Middle frontal gyrus (tissue), 1 donor: Measurements from ENCODE around the gene FCGR3A.
"Not testable (repeated sequence)": the region's sequence is repeated elsewhere in the genome, so short reads cannot be mapped to it uniquely, and the experiment has no call there.

Experiments used
- DNase-seq: peaks from one replicate; pipeline ENCODE4 v3.0.0-alpha.2; 2015; ENCODE audit warnings: low spot score; ENCODE audit errors: extremely low spot score

The FCGR3A gene

GRCh38 chr1:161556990-161557389 lies 7.4 kb upstream of the FCGR3A start:
- DNase-seq: not testable (repeated sequence)

DNA sequence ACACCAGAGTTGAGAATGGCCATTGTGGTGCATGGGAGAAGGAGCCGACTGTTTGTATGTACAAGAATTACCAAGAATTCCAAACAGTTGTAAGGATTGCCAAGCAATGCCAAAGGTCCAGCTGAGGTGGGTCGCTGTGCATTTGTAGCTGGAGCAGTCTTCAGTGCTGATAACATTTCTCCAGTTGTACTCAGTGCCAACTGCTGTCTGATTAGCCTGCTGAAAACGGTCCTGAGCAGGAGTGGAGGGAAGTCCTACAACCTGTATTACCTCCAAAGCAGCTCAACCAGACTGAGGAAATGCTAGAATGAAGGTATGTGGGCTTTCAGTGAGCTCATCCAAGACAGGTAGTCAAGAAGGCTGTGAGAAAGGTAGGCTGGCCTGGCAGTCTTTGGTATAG lies 6.5 kb upstream of the FCGR3A start:
- not testable (repeated sequence) for DNase-seq

DNA sequence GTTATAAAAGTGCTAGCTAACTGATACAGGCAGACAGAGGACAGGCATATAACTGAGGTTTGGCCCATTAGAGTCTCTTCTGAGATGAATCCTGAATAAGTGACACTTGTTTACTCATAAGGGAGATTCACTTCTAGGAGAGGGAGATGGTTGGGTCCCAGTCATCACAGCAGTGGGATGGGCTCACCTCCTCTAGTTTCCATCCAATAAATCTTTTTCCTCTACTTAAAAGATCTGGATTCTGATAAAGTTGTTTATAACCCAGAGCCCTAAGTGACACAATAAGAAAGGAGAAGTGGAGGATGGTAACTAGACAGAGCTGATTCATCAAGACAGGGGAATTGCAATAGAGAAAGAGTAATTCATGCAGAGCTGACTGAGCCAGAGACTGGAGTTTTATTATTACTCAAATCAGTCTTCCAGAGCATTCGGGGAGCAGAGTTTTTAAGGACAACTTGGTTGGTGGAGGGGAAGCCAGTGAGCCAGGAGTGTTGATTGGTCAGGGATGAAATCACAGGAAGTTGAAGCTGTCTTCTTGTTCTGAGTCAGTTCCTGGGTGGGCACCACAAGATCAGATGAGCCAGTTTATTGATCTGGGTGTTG lies 5.3 kb upstream of the FCGR3A start:
- DNase-seq: not testable (repeated sequence)

- DNase-seq: not testable (repeated sequence)
Measured at GRCh38 chr1:161554340-161554739, 4.7 kb upstream of the FCGR3A start.

GRCh38 chr1:161553631-161554030 lies 4.0 kb upstream of the FCGR3A start:
- not testable (repeated sequence) for DNase-seq

DNA sequence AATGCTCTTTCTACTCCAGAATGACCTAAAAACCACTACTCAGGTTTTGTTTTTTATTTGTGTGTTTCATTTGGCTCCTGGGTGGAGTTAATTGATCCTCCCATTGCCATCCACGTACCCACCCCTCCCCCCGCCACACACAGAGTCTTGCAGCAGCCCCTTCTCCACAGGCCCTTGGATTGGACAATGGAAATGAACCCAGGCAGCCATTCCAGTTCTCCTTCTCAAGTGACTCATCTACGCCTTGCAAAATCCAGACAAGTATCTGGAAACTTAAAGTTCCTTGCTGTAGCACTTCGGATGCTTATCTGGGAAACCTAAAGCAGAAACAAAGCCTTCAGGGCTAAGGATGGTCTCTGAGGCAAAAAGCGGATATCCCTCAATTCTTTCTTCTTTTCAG lies 1.3 kb upstream of the FCGR3A start:
- DNase-seq: not testable (repeated sequence)

DNA sequence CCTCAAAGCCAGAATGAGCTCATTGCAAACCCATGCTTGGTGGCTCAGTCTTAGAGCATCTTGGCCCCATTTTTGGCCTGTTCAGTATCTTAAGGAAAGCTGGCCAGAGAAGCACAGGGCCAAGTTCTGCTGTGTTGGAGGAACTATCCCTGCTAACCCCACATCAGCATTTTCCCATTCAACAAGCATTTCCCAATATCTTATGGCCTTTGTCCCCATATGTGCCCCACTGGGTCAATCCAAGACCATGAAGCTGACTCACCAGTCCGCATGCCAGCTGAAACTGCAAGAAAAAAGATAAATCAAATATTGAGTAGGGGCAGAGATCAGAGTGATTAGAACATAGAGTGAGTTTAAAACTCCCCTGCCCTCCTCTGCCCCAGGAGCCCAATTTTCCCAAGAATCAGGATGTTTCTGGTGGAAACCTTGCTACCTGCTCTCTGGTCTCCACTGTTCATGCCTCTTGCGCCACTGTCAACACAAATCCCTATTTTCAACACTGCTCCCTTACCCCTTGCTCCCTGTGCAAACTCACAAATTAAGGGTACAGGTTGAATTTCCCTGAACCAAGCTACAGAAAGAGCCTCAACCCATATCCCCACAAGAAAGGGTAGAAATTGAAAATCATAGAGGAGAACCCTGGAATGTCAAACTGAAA lies 740 bp downstream of the FCGR3A start:
- not testable (repeated sequence) for DNase-seq

DNA sequence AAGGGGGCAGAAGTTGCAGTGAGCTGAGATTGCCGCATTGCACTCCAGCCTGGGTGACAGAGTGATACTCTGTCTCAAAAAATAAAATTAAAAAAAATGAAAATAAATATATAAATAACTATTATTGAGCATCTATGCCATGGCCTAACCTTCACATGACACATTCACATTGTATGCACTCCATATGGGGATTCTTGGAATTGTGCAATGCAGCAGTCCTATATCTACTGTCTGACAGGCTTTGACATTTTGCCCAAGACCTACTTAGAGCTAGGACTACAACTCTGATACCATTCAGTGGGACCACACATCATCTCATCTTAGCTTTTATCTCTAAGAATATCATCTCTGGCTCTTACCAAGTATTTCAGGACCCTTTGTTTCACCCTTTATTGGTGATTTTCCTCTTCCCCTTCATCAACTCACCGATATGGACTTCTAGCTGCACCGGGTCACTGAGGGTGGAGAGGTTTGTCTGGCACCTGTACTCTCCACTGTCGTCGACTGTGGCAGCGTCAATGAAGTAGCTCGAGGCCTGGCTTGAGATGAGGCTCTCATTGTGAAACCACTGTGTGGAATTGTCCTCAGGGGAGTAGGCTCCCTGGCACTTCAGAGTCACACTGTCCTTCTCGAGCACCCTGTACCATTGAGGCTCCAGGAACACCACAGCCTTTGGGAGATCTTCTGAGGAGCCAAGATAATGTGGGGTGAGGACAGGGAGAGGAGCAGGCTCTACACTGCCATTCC lies 1.4 kb downstream of the FCGR3A start:
- not testable (repeated sequence) for DNase-seq

DNA sequence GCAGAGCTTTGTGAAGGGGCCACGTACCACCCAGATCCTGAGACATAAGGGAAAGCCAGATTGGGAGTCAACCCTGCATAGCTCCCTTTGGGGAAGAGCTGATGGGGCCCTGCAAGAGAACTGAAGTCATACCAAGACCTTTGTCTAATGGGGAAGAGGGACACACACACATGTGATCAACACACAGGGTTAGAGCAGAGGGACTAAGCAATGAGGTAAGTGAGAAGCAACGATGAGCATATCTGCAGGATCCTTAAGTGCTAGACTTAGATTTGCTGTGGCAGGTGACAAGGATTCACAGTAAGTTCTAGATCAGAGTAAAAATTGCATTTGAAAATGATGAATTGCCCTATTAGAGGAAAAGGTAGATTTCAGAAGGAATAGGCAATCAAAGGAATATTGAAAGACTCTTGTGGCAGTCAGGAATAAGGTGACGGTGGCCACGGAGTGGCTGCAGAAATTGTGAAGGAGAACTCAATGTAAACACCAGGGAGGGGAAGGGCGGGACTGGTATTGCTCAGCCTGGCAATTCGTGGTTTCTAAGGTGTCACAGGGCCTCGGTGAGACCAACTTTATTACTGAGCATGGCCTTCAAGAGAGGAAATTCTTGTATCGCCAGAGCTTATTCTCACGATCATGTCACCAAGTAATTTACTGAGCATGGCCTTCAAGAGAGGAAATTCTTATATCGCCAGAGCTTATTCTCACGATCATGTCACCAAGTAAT lies 4.5 kb downstream of the FCGR3A start:
- not testable (repeated sequence) for DNase-seq

DNA sequence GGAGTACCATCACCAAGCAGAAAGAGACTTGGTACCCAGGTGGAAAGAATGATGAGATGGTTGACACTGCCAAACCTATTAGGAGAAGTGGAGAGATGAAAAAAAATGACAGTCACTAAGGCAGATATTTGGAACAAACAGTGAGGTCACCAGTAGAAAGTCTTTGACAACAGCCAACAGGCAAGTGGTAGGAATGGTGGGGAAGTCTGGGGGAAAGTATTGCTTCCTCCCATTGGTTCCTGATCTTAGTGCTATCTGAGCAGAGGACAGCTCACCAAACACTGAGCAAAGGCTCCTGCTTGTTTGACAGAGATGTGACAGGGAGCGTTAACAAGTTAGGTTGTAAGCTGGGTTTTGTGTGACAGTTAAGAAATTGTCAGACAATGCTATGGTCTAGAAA lies 6.5 kb downstream of the FCGR3A start:
- not testable (repeated sequence) for DNase-seq

DNA sequence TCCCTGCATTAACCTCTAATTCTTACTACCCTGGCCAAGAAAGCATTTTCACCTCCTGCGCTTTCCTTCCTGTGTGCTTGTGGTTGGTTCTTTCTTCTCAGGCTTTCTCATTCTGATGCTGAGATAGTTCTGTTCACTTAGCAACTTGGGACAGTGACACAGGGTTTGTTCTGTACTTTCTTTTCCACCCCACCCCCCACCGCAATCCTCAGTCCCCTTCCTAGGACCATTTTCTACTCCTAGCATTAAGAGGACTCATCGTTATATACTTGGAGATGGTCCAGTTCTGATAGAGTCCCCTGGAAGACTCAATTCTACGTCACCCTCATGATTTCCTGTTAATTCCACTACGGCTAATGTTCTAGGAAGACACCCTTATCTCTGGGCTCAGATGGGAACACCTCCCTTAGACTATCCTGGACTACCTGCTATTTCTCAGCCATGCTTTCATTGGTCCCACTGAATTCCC lies 7.5 kb downstream of the FCGR3A start:
- DNase-seq: not testable (repeated sequence)

DNA sequence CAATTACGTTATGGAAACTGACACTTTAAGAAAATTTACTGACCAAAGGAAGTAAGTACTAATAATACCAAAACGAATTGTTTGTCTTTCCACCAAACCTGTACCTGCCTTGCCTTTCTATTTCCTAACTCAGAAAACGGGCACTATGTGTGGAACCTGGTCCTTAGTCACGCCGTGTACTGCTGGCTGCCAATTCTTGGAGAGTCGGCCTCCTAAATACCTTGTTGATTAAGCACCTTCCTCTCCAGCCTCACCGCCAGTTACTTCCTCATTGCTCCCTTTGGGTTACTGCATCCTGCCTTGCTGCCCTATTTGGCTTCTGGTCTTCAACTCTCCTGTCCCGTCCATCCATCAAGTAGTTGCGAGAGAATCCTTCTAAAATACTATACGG lies 9.1 kb downstream of the FCGR3A start:
- not testable (repeated sequence) for DNase-seq

DNA sequence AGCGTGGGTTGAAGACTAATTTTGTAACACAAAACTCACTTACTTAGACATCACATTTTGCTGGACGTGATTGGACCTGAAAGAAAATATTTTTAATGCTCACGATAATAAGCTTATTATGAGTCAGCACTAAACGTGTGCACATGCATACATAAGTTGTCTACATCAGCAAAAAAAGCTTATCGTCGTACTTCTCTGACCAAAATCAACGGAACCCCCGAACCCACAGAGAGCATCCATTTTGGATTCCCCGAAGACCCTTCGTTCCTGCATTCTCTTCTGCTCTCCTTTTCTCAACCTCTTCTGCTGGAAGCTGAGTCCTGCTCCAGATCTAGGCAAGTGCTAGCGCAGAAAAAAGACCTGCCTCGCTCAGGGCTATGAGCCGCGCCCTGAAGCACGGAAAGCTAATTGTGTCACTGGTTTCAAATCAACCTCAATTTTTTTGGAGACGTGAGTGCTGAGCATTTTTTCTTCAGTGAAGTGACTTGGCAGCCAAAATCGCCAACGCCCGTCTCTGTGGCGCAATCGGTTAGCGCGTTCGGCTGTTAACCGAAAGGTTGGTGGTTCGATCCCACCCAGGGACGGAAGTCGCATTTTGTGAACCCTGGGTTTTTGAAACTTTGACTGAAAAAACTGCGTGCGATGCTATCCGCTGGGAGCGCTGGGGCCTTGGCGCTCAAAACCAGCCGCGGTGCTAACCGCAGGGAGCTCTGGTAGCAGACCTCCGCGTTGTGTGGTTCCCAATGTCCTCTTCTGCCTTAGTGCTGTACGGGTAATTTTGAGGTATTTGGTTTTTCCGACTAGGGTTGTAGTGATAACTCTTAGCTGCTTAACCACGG lies 9.7 kb downstream of the FCGR3A start:
- peak; percentile 62 for DNase-seq

- DNase-seq: not testable (repeated sequence)
Measured at GRCh38 chr1:161538925-161539479, 10.6 kb downstream of the FCGR3A start.

DNA sequence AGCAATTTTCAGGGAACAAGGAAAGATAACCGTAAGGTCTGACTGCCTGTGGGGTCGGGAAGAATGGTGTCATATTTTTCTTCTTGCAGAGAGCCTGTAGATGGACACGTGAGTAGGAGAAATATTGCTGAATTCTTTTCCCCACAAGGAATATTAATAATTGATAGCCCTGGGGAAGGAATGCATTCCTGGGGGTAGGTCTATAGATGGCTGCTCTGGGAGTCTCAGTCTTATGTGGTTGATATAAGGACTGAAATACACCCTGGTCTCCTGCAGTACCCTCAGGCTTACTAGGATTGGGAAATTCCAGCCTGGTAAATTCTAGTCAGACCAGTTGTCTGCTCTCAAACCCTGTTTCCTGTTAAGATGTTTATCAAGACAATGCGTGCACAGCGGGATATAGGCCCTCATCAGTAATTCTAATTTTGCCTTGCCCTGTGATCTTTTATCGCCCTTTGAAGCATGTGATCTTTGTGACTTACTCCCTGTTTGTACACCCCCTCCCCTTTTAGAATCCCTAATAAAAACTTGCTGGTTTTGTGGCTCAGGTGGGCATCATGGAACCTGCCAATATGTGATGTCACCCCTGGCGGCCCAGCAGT lies 12.4 kb downstream of the FCGR3A start:
- DNase-seq: not testable (repeated sequence)

GRCh38 chr1:161532644-161533567 lies 16.7 kb downstream of the FCGR3A start:
- DNase-seq: peak; percentile 30

DNA sequence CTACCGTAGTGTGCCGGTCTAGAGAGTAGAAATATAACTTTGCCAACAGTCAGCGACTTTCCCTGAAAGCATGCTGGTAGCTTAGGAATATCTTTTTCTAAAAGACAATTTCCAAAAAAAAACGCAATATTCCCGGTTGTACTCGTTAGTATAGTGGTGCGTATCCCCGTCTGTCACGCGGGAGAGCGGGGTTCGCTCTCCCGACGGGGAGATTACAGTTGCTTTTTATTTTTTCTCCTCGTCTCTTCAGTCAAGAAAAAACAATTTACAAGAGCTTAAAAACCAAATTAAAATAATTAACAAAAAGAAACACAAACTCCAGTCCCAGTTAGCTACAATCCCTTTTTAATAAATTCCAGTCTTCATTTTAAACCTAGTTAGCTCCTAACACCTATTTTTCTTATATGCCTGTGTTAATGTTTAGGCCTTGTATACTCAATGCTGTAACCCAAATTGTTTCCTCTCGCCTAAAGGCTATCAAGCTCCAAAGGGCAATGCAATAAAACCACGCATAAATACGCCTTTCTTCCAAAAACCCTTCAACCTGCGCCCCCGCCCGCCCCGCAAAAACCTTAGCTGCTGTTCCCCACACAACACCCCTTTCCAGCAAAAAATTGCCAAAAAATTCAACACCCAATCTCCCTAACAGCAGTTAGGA lies 17.5 kb downstream of the FCGR3A start:
- peak; percentile 29 for DNase-seq
